SKM-1 treated with dmso at 0.1 percent for 144 hours (cell line): ENCODE data around the gene IQCH.

Experiments used
- DNase-seq: peaks from one replicate; lab custom pipeline; 2025; ENCODE audit not compliant: unreplicated experiment; lab: John Stamatoyannopoulos, UW

IQCH gene

GRCh38 chr15:67386947-67387346 lies 132.4 kb downstream of the IQCH start:
- no peak for DNase-seq

GRCh38 chr15:67389975-67390374 lies 135.4 kb downstream of the IQCH start:
- no peak for DNase-seq

GRCh38 chr15:67394873-67395639 lies 140.5 kb downstream of the IQCH start:
- DNase-seq: no peak

GRCh38 chr15:67396114-67396513 lies 141.5 kb downstream of the IQCH start:
- DNase-seq: peak; percentile 41

- DNase-seq: no peak
Measured at GRCh38 chr15:67397139-67397538, 142.6 kb downstream of the IQCH start.

GRCh38 chr15:67399925-67400324 lies 145.3 kb downstream of the IQCH start:
- no peak for DNase-seq

GRCh38 chr15:67400890-67401289 lies 146.3 kb downstream of the IQCH start:
- DNase-seq: no peak

GRCh38 chr15:67401336-67401735 lies 146.8 kb downstream of the IQCH start:
- DNase-seq: no peak

GRCh38 chr15:67403428-67404154 lies 149.0 kb downstream of the IQCH start:
- no peak for DNase-seq

- no peak for DNase-seq
Measured at GRCh38 chr15:67405208-67406191, 150.9 kb downstream of the IQCH start.

- no peak for DNase-seq
Measured at GRCh38 chr15:67406257-67406861, 151.8 kb downstream of the IQCH start.

GRCh38 chr15:67407786-67408185 lies 153.2 kb downstream of the IQCH start:
- no peak for DNase-seq

- DNase-seq: no peak
Measured at GRCh38 chr15:67409175-67409574, 154.6 kb downstream of the IQCH start.

GRCh38 chr15:67411486-67411885 lies 156.9 kb downstream of the IQCH start:
- DNase-seq: no peak

- DNase-seq: no peak
Measured at GRCh38 chr15:67413770-67414390, 159.3 kb downstream of the IQCH start.

GRCh38 chr15:67415181-67415580 lies 160.6 kb downstream of the IQCH start:
- no peak for DNase-seq

- DNase-seq: no peak
Measured at GRCh38 chr15:67416891-67417290, 162.3 kb downstream of the IQCH start.

GRCh38 chr15:67419705-67420104 lies 165.1 kb downstream of the IQCH start:
- DNase-seq: no peak

GRCh38 chr15:67420137-67420536 lies 165.6 kb downstream of the IQCH start:
- DNase-seq: no peak

GRCh38 chr15:67421105-67421504 lies 166.5 kb downstream of the IQCH start:
- no peak for DNase-seq
